SJSA1 (cell line): ENCODE results near the gene FCN1. TPM values are rescaled to one million over a fixed set of nuclear protein-coding genes. Genes with fewer than 3 reads are reported as not detected.

ENCODE experiments used
- DNase-seq, 2 experiments: peaks; one replicate each; pipeline ENCODE4 v3.0.0-alpha.2; 2015 to 2020; ENCODE audit warnings: low spot score in 2 of 2, low read depth in 1 of 2
- H3K27ac ChIP-seq: fragments of 250-450 bp; sonication (Bioruptor Pico); 2 replicates; pipeline ENCODE4 v1.5.1; 2020; ENCODE audit warnings: mild to moderate bottlenecking, moderate library complexity
- H3K27me3 ChIP-seq: fragments of 250-450 bp; sonication (Bioruptor Pico); replicated peaks from 2 replicates; pipeline ENCODE4 v1.5.1; 2020; ENCODE audit warnings: mild to moderate bottlenecking, moderate library complexity
- H3K36me3 ChIP-seq: fragments of 250-450 bp; sonication (Bioruptor Pico); 2 replicates; pipeline ENCODE4 v1.5.1; 2020; ENCODE audit warnings: mild to moderate bottlenecking
- H3K4me1 ChIP-seq: fragments of 250-450 bp; sonication (Bioruptor Pico); replicated peaks from 2 replicates; pipeline ENCODE4 v1.6.1; 2021; ENCODE audit warnings: mild to moderate bottlenecking
- H3K4me3 ChIP-seq: fragments of 250-450 bp; sonication (Bioruptor Pico); 2 replicates; pipeline ENCODE4 v1.5.1; 2020; ENCODE audit warnings: mild to moderate bottlenecking
- H3K9me3 ChIP-seq: fragments of 250-450 bp; sonication (Bioruptor Pico); replicated peaks from 2 replicates; pipeline ENCODE4 v1.5.1; 2020; ENCODE audit warnings: mild to moderate bottlenecking
- total RNA-seq: library from RNA; depleted of rRNA; stranded (reverse); fragments of >200 nt; shearing (Covaris generic); gene quantifications from 2 replicates; pipeline ENCODE4 v1.2.3, GENCODE V29; 2014; rRNA removed

FCN1 gene
- not detected in 2 replicates for total RNA-seq

DNA sequence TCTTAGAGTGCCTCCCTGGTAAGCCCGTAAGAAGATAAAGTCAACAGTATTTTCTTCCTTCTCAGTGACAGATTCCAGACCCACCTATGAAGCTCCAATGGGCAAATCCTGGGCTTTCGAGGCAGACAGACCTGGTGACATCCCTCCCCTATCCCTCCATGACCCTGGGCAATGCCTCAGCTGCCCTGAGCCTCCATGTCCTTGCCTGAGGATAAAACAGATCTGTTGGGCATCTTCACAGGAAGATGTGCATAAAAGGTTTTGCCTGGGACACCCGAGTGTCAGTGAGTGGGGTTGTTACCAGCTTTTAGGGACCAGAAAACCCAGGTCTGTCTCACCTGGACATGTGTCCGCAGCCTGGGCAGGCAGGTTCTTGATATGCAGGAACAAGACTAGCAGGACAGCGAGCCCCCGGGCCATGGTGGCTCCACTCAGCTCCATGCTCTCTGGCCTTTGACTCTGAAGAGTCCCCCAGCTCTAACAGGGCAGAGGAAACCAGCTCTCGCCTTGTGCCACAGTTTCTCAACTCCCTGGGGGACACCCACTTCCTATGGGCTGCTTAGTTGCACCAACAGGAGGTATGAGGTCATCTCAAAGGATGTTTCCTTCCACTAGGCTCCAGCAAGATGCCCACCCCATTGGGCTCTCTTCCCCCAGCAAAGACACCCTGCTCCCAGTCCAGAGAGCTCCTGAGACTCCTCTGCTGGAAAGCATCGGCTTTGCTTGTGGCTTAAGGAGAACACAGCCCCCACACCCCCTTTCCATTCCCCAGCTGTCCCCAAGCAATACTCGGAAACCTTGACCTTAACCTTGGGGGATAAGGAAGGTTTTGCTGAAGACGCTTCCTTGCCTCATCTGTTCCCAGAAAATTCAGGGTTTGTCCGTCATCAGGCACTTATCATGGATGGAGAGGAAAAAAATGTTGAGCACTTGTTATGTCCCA, at the start of gene FCN1:
Gene FCN1 (minus strand): TSS at position 482 of the 943 bp plus-strand sequence. CDS start 41 bp downstream, at position 441.
- Histone ChIP-seq H3K27ac (no peak within 1 kb of the TSS), H3K4me1 (no peaks in the 10 kb centered on the region), H3K27me3 (no peaks in the 10 kb centered on the region; the same call in 1 of the 2 replicates), H3K9me3 (no peaks in the 10 kb centered on the region), H3K4me3 (no peak within 1 kb of the TSS), H3K36me3 (no peaks in the 10 kb centered on the region)
- peak in 1 of 2 experiments; percentile 19 for DNase-seq

DNA sequence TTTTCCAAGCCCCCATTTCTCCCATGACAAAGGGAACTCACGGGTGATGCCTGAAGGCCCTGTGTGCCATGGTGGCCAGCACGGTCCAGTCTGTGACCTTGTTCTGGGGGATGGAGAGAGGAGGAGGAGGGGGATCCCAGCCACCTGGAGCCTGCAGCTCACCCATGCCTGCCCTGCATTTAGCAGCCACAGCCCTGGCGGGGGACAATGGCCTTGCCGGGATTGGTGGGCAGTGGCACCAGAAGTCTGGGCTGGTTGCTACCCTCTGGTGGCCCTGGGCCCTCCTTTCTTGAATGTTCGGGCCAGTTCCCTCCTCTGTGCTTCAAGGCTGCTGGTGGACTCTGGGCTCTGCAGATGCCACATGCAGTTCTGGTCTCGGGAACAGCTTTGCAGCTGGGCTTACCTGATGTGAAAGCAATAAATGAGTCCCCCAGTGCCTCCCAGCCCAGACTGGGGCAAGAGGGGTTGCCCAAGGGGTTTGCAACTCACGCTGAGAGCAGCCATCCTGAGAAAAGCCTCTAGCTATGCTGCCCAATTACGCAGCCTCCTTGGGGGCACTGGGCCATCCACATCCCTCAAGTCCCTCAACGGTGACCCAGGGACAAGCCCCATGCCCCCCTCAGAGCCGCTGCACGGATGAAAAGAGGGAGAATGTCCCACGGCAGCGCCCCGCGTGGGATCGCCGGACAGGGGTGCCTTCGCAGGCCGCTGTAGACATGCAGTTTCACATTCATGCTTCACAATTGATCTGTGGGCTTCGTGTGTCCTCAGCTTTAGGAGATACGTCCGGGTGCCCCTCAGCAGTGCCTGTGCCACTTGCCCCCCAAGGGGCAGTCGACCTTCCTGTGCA, 49.2 kb upstream of the FCN1 start:
- Histone ChIP-seq H3K27me3 (peaks cover 7% of the 10 kb centered on the region; the same call in 1 of the 2 replicates), H3K36me3 (no peaks in the 10 kb centered on the region), H3K4me3 (no peak overlapping the region), H3K4me1 (no peaks in the 10 kb centered on the region), H3K9me3 (no peaks in the 10 kb centered on the region), H3K27ac (no peak overlapping the region)
- no peak for DNase-seq

DNA sequence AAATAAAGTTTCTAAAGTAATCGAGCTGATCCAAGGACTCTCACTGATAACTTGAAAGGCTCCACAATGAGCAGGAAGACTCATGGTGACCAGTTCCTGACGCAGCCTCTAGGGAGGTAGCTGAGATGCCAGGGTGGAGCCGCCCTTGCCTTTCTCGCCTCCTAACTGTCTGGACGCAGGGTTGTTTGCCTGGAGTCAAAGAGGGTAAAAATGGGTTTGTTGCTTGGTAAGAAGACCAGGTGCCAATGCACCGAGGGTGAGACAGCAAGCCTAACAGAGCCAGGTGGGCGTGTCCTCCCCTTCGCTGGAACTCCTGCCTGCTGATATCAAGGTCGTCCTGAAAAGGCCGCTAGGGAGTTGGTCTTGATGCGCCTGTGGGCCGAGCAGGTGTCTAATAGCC, 48.6 kb upstream of the FCN1 start:
- no peak overlapping the region for H3K27ac ChIP-seq
- H3K9me3 ChIP-seq, result no peaks in the 10 kb centered on the region
- no peak overlapping the region for H3K4me3 ChIP-seq
- H3K27me3 ChIP-seq, result peaks cover 12% of the 10 kb centered on the region; the same call in 1 of the 2 replicates
- H3K4me1 ChIP-seq, result no peaks in the 10 kb centered on the region
- no peak for DNase-seq
- no peaks in the 10 kb centered on the region for H3K36me3 ChIP-seq

DNA sequence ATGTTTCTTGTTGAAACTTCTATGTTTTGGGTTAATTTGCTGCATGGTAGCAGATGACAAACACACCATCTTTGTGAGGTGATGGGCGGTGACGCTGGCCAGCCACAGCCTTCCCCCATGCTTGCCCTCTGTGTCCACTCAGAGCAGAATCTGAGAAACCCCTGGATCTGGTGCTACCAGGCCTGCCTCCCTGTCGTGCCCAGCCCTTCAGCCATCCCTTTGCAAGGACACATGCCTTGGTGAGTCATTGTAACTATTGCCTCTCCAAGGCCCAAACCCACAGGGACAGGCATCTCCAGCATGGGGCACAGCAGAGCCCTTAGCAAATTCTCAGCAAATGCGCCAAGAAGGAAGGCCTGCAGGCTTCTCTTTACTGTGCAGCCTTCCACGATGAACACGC, 48.1 kb upstream of the FCN1 start:
- Histone ChIP-seq H3K36me3 (no peaks in the 10 kb centered on the region), H3K9me3 (no peaks in the 10 kb centered on the region), H3K27ac (no peak overlapping the region), H3K4me1 (no peaks in the 10 kb centered on the region), H3K4me3 (no peak overlapping the region), H3K27me3 (peaks cover 12% of the 10 kb centered on the region; the same call in 1 of the 2 replicates)
- DNase-seq, result no peak

DNA sequence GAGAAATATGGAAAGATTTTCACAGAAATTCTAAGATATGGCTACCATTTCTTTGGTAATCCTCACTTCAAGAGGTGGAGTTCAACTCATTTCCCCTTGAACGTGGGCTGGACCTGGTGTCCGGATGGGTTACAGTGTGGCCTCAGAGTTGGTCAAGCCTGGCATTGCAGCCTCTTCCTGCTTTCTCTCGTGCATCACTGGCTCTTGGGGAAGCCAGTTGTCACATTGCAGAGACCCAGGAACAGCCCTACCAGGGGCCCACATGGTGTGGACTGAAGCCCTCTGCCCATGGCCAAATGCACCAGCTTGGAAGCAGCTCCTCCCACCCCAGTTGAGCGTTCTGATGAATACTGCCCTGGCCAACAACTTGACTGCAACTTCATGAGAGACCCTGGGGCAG, 47.7 kb upstream of the FCN1 start:
- Histone ChIP-seq H3K4me1 (no peaks in the 10 kb centered on the region), H3K36me3 (no peaks in the 10 kb centered on the region), H3K27me3 (peaks cover 12% of the 10 kb centered on the region; the same call in 1 of the 2 replicates), H3K9me3 (no peaks in the 10 kb centered on the region), H3K27ac (no peak overlapping the region), H3K4me3 (no peak overlapping the region)
- DNase-seq, result no peak

DNA sequence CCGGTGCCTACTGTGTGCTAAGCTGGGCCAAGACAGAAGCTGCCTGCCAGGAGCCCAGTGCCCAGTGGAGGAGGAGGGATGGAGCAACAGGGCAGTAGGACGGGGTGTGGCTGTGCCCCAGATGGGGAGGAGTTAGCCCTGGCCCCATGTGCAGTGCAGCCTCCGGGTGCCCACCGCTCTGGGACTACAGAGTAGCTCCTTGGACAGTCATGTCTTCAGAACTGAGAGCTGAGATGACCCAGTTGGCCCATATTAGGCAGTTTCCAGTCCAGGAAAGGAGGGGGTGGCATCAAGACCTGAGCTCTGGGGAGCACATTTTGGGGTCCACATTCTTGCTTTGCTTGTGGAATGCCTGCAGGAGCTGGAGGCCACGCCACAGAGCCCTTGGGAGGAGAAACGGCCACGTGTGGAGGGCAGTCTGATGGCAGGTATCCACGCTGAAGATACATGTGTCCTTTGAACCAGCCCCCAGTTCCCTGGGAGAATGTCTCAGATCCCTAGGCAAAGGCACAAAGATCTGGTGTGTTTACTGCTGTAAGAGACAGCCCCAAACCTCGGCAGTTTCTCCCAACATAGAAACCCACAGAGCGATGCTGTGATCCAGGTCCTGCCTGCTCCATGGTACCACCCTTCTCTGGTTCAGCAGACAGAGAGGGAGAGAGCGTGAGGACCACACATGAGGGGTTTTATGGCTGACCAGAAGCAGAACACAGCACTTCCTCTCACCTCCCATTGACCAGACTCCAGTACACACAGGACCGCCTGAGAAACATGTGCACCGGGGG, 46.8 kb upstream of the FCN1 start:
- no peaks in the 10 kb centered on the region for H3K9me3 ChIP-seq
- H3K27me3 ChIP-seq, result peaks cover 12% of the 10 kb centered on the region; the same call in 1 of the 2 replicates
- DNase-seq, result no peak
- H3K27ac ChIP-seq, result no peak overlapping the region
- H3K4me3 ChIP-seq, result no peak overlapping the region
- no peaks in the 10 kb centered on the region for H3K36me3 ChIP-seq
- no peaks in the 10 kb centered on the region for H3K4me1 ChIP-seq

DNA sequence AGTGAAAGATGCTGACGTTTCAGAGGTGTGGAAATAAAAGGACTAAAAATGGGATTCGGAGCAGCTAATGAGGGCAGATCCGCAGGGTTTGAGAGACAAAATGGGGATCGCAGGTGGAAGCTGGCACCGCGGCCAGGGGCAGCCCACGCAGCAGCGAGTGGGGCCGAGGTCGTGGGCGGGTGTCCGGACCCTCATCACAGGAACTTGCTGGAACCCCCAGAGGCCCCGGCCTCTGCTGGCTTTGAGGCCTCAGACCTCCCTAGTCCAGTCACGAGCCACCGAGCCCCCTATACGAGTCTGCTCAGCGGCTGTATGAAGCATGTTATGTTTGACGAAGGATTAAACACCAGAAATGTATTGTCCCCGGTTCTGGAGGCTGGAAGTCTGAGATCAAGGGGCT, 45.8 kb upstream of the FCN1 start:
- Histone ChIP-seq H3K9me3 (no peaks in the 10 kb centered on the region), H3K36me3 (no peaks in the 10 kb centered on the region)
- DNase-seq, result no peak

DNA sequence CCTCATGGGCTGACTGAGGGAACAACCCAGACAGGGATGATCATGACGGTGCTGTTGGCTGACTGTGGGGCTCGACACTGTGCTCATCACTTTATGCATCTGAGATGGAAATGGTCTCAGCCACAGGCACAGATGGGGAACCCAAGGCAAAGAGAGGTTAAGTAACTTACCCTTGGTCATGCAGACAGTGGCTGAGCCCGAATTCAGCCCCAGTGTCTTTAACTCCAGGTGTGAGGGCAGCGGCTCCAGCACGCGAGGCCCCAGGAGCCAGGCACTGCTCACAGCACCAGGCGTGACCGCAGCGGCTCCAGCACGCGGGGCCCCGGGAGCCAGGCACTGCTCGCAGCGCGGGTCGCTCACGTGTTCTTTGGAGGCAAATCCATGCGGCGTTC, 45.3 kb upstream of the FCN1 start:
- H3K27me3 ChIP-seq, result peaks cover 12% of the 10 kb centered on the region; the same call in 1 of the 2 replicates
- no peak overlapping the region for H3K27ac ChIP-seq
- H3K4me3 ChIP-seq, result no peak overlapping the region
- DNase-seq, result no peak
- no peaks in the 10 kb centered on the region for H3K36me3 ChIP-seq
- no peaks in the 10 kb centered on the region for H3K9me3 ChIP-seq
- no peaks in the 10 kb centered on the region for H3K4me1 ChIP-seq

More for the DNA sequence above, 45.8 kb upstream of the FCN1 start:
- H3K4me3 ChIP-seq, result no peak overlapping the region
- H3K4me1 ChIP-seq, result no peaks in the 10 kb centered on the region
- H3K27ac ChIP-seq, result no peak overlapping the region
- peaks cover 12% of the 10 kb centered on the region; the same call in 1 of the 2 replicates for H3K27me3 ChIP-seq

DNA sequence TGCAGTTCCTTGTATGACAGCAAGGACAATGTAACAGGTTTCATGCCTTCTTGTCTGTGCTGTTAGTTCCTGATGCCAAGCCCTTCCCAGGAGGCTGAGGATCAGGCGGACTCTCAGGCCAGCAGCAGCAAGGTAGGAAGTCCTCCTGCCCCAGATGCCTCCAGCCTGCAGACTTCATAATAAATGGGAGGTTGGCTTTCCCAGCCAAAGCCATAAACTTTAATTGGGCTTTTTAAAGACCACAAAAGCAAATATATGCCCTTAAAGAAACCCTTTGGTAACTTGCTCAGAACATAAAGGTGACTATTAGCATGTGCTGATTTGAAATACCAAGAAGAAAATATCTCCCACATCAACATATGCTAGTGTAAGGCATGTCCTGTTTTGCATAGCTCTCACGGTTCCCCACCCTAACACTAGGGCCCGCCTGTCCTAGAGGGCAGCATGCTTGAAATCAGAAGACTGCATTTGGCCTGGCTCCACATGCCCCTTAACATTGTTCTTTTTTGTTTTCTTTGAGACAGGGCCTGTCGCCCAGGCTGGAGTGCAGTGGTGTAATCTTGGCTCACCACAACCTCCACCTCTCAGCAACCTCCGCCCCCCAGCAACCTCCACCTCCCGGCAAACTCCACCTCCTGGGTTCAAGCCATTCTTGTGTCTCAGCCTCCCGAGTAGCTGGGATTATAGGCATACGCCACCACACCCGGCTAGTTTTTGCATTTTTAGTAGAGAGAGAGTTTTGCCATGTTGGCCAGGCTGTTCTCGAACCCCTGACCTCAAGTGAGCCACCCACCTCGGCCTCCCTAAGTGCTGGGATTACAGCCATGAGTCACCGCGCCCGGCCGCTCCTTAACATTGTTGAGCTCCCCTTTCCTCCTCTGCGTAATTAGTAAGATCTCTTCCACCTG, 44.6 kb upstream of the FCN1 start:
- Histone ChIP-seq H3K27me3 (peaks cover 12% of the 10 kb centered on the region; the same call in 1 of the 2 replicates), H3K4me3 (no peak overlapping the region), H3K9me3 (no peaks in the 10 kb centered on the region), H3K27ac (no peak overlapping the region), H3K4me1 (no peaks in the 10 kb centered on the region), H3K36me3 (no peaks in the 10 kb centered on the region)
- no peak for DNase-seq

DNA sequence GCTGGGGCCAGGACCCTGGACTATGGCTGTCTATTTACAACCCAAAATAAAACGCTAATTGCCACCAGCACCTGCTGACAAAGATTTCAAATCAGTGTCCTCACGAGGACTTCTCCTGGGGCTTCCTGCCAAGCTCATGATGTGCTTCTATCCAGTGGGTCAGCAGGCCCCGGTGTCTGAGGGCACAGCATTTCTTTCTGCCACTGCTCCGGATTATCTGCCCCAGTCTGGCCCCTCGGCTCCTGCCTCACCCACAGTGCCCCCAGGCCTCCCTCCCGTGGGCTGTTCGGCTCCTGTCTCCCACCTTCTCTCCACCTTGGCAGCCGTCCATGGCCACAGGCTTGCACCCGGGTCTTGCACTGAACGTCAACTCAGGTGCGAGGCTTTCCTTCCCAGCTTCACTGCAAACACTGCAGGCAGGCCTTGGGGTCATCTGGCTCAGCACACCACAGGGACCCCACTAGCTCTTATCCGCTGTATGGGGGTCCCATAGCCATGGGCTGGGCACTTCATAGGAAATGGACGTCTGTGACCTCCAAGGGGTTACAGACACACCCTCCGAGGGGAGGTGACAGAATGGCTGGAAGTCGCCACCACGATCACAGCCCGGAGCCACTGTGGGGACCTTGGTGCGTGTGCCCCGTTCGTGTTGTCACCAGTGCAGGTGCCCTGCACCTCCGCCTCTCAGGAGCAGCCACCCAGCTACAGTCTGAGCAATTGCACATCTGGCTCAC, 43.8 kb upstream of the FCN1 start:
- Histone ChIP-seq H3K27ac (no peak overlapping the region), H3K36me3 (no peaks in the 10 kb centered on the region), H3K27me3 (peaks cover 12% of the 10 kb centered on the region; the same call in 1 of the 2 replicates), H3K9me3 (no peaks in the 10 kb centered on the region), H3K4me3 (no peak overlapping the region), H3K4me1 (no peaks in the 10 kb centered on the region)
- DNase-seq, result no peak

DNA sequence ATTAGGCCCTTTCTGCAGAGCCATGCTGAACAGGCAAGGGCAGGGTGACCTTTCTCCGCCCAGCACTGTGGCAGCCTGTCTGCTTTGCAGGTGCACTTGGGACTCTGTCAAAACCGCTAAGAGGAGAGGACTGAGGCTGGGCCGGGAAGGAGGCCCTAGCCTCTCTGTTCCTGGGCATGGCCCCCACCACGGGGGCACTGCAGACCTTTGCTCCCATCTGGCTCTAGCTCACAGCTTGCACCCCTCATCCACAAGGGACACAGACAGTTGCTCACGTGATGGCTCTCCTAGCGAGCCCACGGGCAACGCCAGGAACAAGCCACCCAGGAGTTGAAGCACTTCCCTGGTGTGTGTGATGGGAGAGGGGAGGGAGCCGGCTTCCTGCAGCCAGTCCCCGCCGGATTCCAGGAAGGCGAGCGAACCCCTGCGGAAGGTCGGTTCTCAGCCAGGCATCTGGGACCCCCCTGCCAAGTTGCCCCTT, 43.0 kb upstream of the FCN1 start:
- peaks cover 12% of the 10 kb centered on the region; the same call in 1 of the 2 replicates for H3K27me3 ChIP-seq
- no peaks in the 10 kb centered on the region for H3K36me3 ChIP-seq

DNA sequence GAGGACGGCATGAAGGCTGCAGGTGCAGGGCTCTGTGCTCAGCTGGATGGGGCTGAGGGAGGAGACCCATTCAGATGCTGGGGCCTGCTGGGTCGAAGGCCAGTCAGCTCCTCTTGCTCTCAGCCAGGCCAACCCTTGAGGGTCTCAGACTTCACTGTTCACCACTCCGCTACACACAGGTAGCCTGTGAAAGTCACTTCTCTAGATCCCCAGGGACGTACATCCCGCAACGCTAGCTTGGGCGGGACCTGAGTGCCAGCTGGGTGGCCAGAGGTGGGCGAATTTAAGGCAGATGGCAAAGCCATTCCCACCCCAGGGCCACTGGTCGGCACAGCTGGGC, 42.2 kb upstream of the FCN1 start:
- peaks cover 5% of the 10 kb centered on the region; the same call in 1 of the 2 replicates for H3K27me3 ChIP-seq
- no peak overlapping the region for H3K4me3 ChIP-seq
- H3K36me3 ChIP-seq, result no peaks in the 10 kb centered on the region
- no peaks in the 10 kb centered on the region for H3K9me3 ChIP-seq
- H3K27ac ChIP-seq, result no peak overlapping the region
- no peaks in the 10 kb centered on the region for H3K4me1 ChIP-seq
- DNase-seq, result no peak

More for the DNA sequence above, 43.0 kb upstream of the FCN1 start:
- Histone ChIP-seq H3K4me3 (no peak overlapping the region), H3K4me1 (no peaks in the 10 kb centered on the region), H3K9me3 (no peaks in the 10 kb centered on the region), H3K27ac (no peak overlapping the region)
- DNase-seq, result no peak
